ENCODE results near the gene TCHHL1.

- TF ChIP-seq, protein P1, sequence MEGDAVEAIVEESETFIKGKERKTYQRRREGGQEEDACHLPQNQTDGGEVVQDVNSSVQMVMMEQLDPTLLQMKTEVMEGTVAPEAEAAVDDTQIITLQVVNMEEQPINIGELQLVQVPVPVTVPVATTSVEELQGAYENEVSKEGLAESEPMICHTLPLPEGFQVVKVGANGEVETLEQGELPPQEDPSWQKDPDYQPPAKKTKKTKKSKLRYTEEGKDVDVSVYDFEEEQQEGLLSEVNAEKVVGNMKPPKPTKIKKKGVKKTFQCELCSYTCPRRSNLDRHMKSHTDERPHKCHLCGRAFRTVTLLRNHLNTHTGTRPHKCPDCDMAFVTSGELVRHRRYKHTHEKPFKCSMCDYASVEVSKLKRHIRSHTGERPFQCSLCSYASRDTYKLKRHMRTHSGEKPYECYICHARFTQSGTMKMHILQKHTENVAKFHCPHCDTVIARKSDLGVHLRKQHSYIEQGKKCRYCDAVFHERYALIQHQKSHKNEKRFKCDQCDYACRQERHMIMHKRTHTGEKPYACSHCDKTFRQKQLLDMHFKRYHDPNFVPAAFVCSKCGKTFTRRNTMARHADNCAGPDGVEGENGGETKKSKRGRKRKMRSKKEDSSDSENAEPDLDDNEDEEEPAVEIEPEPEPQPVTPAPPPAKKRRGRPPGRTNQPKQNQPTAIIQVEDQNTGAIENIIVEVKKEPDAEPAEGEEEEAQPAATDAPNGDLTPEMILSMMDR (IDR thresholded peaks at IDR 0.05) = no peak
- TF ChIP-seq POLR2A (IDR thresholded peaks at IDR 0.05) = no peak
- no peak for TF ChIP-seq EP300 (IDR thresholded peaks at IDR 0.05)
- TF ChIP-seq POLR2AphosphoS5 (IDR thresholded peaks at IDR 0.05) = no peak
Measured at GRCh38 chr1:152053375-152053774, 35.5 kb downstream of the TCHHL1 start.
